ENCODE data around the gene TRIM65.

DNA sequence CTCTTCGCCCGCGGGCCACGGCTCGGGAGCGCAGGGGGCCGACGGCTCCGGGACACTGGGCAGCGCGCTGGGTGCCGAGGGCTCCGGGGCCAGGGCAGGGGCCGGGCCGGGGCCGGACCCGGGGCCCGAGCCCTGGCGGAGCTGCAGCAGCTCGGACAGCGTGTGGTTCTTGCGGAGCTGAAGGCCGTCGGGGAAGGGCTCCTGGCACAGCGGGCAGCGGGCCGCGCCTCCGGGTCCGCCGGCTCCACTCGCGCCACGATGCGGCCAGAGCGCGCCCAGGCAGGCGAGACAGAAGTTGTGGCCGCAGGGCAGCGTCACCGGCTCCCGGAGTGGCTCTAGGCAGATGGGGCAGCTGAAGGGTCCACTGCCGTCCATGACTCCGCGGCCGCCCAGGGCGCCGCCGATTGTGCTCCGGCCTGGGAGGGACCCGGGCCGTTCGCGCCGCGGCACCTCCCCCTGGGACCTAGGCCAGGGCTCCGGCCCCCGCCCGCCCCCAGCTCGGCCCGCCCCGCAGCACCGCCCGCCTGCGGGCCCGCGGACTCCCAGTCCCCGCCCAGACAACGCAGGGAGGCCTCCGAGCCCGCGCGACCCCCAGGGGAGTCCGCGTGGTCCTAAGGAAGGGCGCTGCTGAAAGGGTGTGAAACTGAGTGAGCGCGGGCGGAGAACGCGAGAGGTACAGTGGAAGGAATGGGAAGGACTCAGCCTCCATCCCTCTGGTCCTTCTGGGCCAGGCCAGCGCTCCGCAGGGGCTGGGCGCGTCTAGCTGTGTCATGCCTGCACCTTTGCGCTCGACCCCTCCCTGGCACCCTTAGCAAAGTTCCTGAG, 18.4 kb downstream of the TRIM65 start, which contains the start of gene TRIM47:
- TF ChIP-seq, protein P1, sequence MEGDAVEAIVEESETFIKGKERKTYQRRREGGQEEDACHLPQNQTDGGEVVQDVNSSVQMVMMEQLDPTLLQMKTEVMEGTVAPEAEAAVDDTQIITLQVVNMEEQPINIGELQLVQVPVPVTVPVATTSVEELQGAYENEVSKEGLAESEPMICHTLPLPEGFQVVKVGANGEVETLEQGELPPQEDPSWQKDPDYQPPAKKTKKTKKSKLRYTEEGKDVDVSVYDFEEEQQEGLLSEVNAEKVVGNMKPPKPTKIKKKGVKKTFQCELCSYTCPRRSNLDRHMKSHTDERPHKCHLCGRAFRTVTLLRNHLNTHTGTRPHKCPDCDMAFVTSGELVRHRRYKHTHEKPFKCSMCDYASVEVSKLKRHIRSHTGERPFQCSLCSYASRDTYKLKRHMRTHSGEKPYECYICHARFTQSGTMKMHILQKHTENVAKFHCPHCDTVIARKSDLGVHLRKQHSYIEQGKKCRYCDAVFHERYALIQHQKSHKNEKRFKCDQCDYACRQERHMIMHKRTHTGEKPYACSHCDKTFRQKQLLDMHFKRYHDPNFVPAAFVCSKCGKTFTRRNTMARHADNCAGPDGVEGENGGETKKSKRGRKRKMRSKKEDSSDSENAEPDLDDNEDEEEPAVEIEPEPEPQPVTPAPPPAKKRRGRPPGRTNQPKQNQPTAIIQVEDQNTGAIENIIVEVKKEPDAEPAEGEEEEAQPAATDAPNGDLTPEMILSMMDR (conservative IDR thresholded peaks at IDR 0.05; ENCODE audit: low read length) = no peak
- TF ChIP-seq EZH2phosphoT487 (IDR thresholded peaks at IDR 0.05; ENCODE audit: borderline replicate concordance) = no peak

Measured in Loucy (cell line).